Heart left ventricle (tissue), 16 donors: ENCODE results near the gene SLIT3. TPM values are rescaled to one million over a fixed set of nuclear protein-coding genes. Genes with fewer than 3 reads are reported as not detected.

Source experiments
- ATAC-seq, 4 donors: fragments of 200-7000 bp; cut with Tn5 transposase; one replicate each; pipeline ENCODE4 v1.9.1; 2020 to 2022; ENCODE audit warnings: moderate library complexity in 4 of 4, mild to moderate bottlenecking in 3 of 4, moderate number of reproducible peaks in 1 of 4
- DNase-seq, 5 donors: peaks; one replicate each; pipeline ENCODE4 v3.0.0-alpha.2; 2020
- H3K27ac ChIP-seq, 12 donors: fragments of 200-600 bp; sonication (generic) in 4 of 12; one replicate each; pipeline versions ENCODE4 v1.5.0 to v1.8.0; 2016 to 2022; ENCODE audit warnings: mild to moderate bottlenecking in 2 of 12
- H3K27me3 ChIP-seq, 9 donors: fragments of 200-600 bp; sonication (generic) in 2 of 9; one replicate each; pipeline versions ENCODE4 v1.5.1 to v1.8.0; 2016 to 2022; ENCODE audit warnings: mild to moderate bottlenecking in 3 of 9
- H3K36me3 ChIP-seq, 9 donors: fragments of 200-600 bp; sonication (generic) in 2 of 9; one replicate each; pipeline versions ENCODE4 v1.5.0 to v1.8.0; 2018 to 2022; ENCODE audit warnings: mild to moderate bottlenecking in 2 of 9
- H3K4me1 ChIP-seq, 12 donors: fragments of 200-600 bp; sonication (generic) in 4 of 12; one replicate each; pipeline versions ENCODE4 v1.5.0 to v1.8.0; 2016 to 2022; ENCODE audit warnings: mild to moderate bottlenecking in 3 of 12
- H3K4me3 ChIP-seq, 12 donors: fragments of 200-600 bp; sonication (generic) in 4 of 12; one replicate each; pipeline versions ENCODE4 v1.5.0 to v1.8.0; 2017 to 2022; ENCODE audit warnings: mild to moderate bottlenecking in 9 of 12, moderate library complexity in 4 of 12
- H3K9me3 ChIP-seq, 12 donors: fragments of 200-600 bp; sonication (generic) in 4 of 12; one replicate each; pipeline versions ENCODE4 v1.5.0 to v1.8.0; 2016 to 2022; ENCODE audit warnings: mild to moderate bottlenecking in 1 of 12
- CTCF ChIP-seq, 12 donors: fragments of 200-600 bp; sonication (generic) in 4 of 12; IDR thresholded peaks; one replicate each; pipeline versions ENCODE4 v1.5.0 to v1.8.0; 2018 to 2022; ENCODE audit warnings: antibody characterized with exemption in 12 of 12, mild to moderate bottlenecking in 5 of 12
- POLR2A ChIP-seq, 2 donors: fragments of 450-650 bp; IDR thresholded peaks; one replicate each; pipeline ENCODE4 v1.6.1; 2017; ENCODE audit warnings: antibody characterized with exemption in 2 of 2, mild to moderate bottlenecking in 2 of 2, moderate library complexity in 2 of 2
- WGBS, 4 donors: extraction: QIAGEN DNeasy Blood & Tissue Kit in 2 of 4; methylation state at CpG; one replicate each; pipeline versions ENCODE4 v1.1.5 to v1.1.7; 2013 to 2018; 5-methylcytosine and 5-hydroxymethylcytosine counted together
- intact Hi-C, 10 donors: fragments of 100-400 bp; cut with DNase I; formaldehyde crosslinking; loops; one replicate each; pipeline versions ENCODE4 v1.11.1 to v1.14.2; 2022
- polyA plus RNA-seq, 2 donors: library from polyadenylated mRNA; stranded (reverse); fragments of 200-250 nt; gene quantifications; one replicate each; pipeline ENCODE4 v1.2.3, GENCODE V29; 2013
- total RNA-seq, 9 donors: library from RNA; depleted of rRNA in 2 of 9; stranded (reverse); fragments of >200 nt in 2 of 9; fragmentation: NEBNext Ultra II Directional in 3 of 9; extraction: Animal tissue kit (Norgen Biotek cat#: 25700) in 3 of 9; gene quantifications; one replicate each; pipeline versions ENCODE4 v1.1.0 to v1.2.4, GENCODE V29; 2016 to 2023
- donor health status: ischemic (EF 13 %, LVEDD 7.1; RV severe dilation, severe dysfunction).
- donor health status: healthy with polysubstance abuse.
- donor health status: DM: no; HTN: yes; CAD: no.
- donor health status: DM: no; HTN: no; CAD: no.
- donor health status: ischemic (EF 25% LVEDD 6.9; RV normal size, moderate dysfunction).
- donor health status: ischemic (EF 25% LVEDD 5.7; RV mildly dilated, moderate dysfunction).
- donor health status: healthy.
- donor health status: DM: yes; HTN: yes; CAD: no.
- donor health status: ischemic (EF 35%, LVEDD 5.7; RV mildly dilated, moderate dysfunction).
- donor health status: nonischemic (EF 11% LVEDD 7.7; RV severe dilation, severe dysfunction).
- donor health status: DM: yes; HTN: yes; CAD: no.
- donor health status: PGD.
- donor health status: ischemic (EF 29% LVEDD 5.4; RV normal size, mild dysfunction).
- donor health status: nonischemic (EF 23%, LVEDD 6.1; RV moderate dilation, normal function).

Gene SLIT3
- total and polyA plus RNA-seq, 11 donors = 2.3 to 40.3 (median 14.4) TPM

- H3K4me3 ChIP-seq = no peak overlapping the region
- no peak for ATAC-seq
- 85 to 89% (median 87%) methylated on average over 8 of the region's 8 CpGs for WGBS, 4 donors
Observed at GRCh38 chr5:169085636-169086035, 215.3 kb downstream of the SLIT3 start.

DNA sequence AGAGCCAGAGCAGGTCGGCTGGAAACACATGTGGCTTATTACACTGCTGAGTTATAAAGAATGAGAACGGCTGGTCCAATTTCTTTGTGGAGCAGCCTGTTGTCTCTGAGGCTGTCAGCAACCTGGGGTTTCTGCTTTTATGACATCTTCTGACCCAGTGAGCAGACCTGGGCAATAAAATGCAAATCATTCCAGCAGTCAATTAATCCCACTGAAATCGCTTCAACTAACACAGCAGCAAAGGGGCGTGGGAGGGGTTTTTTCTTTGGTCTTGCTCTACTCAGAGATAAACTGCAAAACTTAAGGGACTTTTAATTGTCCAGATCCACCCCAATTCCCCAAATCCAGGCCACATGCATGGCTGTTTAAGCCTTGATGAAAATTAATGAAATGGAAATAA is 215.7 kb downstream of the SLIT3 start:
- Histone ChIP-seq H3K4me3 (no peak overlapping the region), H3K27me3 (no peaks in the 10 kb centered on the region), H3K36me3 (no peaks in the 10 kb centered on the region), H3K4me1 (no peaks in the 10 kb centered on the region), H3K9me3 (no peaks in the 10 kb centered on the region), H3K27ac (no peak overlapping the region)
- TF ChIP-seq CTCF (IDR thresholded peaks at IDR 0.05) = no peak
- TF ChIP-seq POLR2A (IDR thresholded peaks at IDR 0.05) = no peak
- no peak for DNase-seq
- intact Hi-C loops = no loop called here
- ATAC-seq = no peak
- WGBS, 4 donors = 80 to 90% (median 81%) methylated on average over 4 of the region's 4 CpGs

More at GRCh38 chr5:169085636-169086035, 215.3 kb downstream of the SLIT3 start:
- no peaks in the 10 kb centered on the region for H3K27me3 ChIP-seq
- H3K27ac ChIP-seq = no peak overlapping the region
- no peaks in the 10 kb centered on the region for H3K4me1 ChIP-seq
- TF ChIP-seq POLR2A (IDR thresholded peaks at IDR 0.05) (no peak), CTCF (IDR thresholded peaks at IDR 0.05) (no peak)
- DNase-seq = no peak
- peaks cover 0 to 4% (median 0%) of the 10 kb centered on the region in 12 donors for H3K9me3 ChIP-seq
- intact Hi-C loops = no loop called here
- no peaks in the 10 kb centered on the region for H3K36me3 ChIP-seq

GRCh38 chr5:169084775-169085174 is 216.2 kb downstream of the SLIT3 start:
- TF ChIP-seq CTCF (IDR thresholded peaks at IDR 0.05) (no peak), POLR2A (IDR thresholded peaks at IDR 0.05) (no peak)
- intact Hi-C loops = no loop called here
- no peaks in the 10 kb centered on the region for H3K4me1 ChIP-seq
- no peak for DNase-seq
- no peaks in the 10 kb centered on the region for H3K9me3 ChIP-seq
- H3K27me3 ChIP-seq = no peaks in the 10 kb centered on the region
- no peaks in the 10 kb centered on the region for H3K36me3 ChIP-seq
- no peak overlapping the region for H3K27ac ChIP-seq
- H3K4me3 ChIP-seq = no peak overlapping the region
- ATAC-seq = no peak
- WGBS, 4 donors = 75 to 80% (median 78%) methylated on average over 4 of the region's 4 CpGs

GRCh38 chr5:169083394-169084018 is 217.4 kb downstream of the SLIT3 start:
- TF ChIP-seq CTCF (IDR thresholded peaks at IDR 0.05) (no peak), POLR2A (IDR thresholded peaks at IDR 0.05) (no peak)
- DNase-seq = no peak
- Histone ChIP-seq H3K36me3 (no peaks in the 10 kb centered on the region), H3K9me3 (no peaks in the 10 kb centered on the region), H3K27me3 (no peaks in the 10 kb centered on the region), H3K4me1 (no peaks in the 10 kb centered on the region), H3K27ac (no peak overlapping the region), H3K4me3 (no peak overlapping the region)
- ATAC-seq = no peak
- 75 to 86% (median 85%) methylated on average over 7 to 8 of the region's 8 CpGs for WGBS, 4 donors
- intact Hi-C loops = no loop called here
